ENCODE data around the gene PPFIA4. TPM values are rescaled to one million over a fixed set of nuclear protein-coding genes. Genes with fewer than 3 reads are reported as not detected.

The PPFIA4 gene
- total and polyA plus RNA-seq, 12 donors, result 8.1 to 60.6 (median 29.9) TPM

GRCh38 chr1:203091199-203091477, 64.8 kb downstream of the PPFIA4 start:
- Histone ChIP-seq H3K36me3 (no peaks in the 10 kb centered on the region), H3K27ac (no peak overlapping the region), H3K9me3 (peaks cover 0 to 21% (median 13%) of the 10 kb centered on the region in 11 donors), H3K4me3 (no peak overlapping the region), H3K4me1 (peaks cover 0 to 3% (median 0%) of the 10 kb centered on the region in 9 donors), H3K27me3 (peaks cover 0 to 4% (median 0%) of the 10 kb centered on the region in 7 donors)
- 67 to 92% methylated on average over 4 of the region's 4 CpGs for WGBS, 2 donors
- no peak for TF ChIP-seq CTCF (IDR thresholded peaks at IDR 0.05)
- DNase-seq, result no peak
- intact Hi-C loops (cut with DNase I), result no loop called here
- ATAC-seq, result no peak

DNA sequence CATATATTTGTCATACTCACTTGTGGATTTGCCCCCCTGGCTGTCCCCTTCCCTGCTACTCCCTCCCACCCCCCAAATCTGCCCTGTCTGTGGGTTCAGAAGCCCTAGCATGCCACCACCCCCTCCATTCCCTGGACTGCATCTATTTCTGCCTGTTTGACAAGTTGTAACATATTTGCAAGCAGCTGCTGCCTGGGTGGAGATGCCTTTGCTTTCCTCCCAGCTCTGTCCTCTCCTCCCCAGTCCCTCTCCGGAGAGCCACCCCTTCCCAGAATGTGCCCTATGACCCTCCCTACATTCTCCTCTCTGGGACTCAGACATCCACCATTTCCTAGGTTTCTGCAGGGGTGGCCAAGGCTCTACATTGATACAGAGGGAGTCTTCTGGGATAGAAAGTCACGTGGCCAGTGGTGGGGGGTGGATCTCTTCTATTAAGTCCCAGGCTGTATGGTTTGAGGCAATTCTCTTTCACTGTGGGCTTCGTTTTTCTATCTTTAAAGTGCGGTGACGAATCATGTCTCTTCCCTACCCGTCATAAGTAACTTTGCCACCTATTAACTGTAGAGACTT, 65.6 kb downstream of the PPFIA4 start:
- Histone ChIP-seq H3K27ac (no peak overlapping the region), H3K27me3 (peaks cover 0 to 4% (median 0%) of the 10 kb centered on the region in 7 donors), H3K9me3 (peaks cover 0 to 21% (median 13%) of the 10 kb centered on the region in 11 donors), H3K4me1 (peaks cover 0 to 3% (median 0%) of the 10 kb centered on the region in 9 donors), H3K36me3 (no peaks in the 10 kb centered on the region), H3K4me3 (no peak overlapping the region)
- intact Hi-C loops (cut with DNase I), result no loop called here
- DNase-seq (no peak), ATAC-seq (no peak)
- WGBS, 2 donors, result 87 to 91% methylated on average over 6 of the region's 6 CpGs
- no peak for TF ChIP-seq CTCF (IDR thresholded peaks at IDR 0.05)

DNA sequence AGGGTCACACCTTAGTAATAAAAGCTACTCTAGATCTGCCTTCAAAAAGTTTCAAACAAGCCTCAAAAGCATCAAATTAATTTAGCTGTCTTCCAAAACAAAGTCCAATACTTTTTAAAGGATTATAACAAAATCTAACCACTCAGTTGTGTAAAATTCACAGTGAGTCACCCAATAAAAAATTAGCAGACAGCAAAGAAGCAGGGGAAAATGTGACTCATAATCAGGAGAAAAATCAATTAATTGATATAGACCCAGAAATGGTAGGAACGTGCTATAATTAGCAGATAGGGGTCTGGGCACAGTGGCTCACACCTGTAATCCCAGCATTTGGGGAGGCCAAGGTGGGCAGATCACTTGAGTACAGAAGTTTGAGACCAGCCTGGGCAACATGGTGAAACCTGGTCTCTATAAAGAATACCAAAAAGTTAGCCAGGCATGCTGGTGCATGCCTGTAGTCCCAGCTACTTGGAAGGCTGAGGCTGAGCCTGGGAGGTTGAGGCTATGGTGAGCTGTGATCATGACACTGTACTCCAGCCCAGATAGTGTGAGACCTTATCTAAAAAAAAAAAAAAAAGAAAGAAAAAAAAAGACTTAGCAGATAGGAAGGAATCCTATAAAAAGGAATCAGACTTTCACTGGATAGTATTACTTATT, 67.6 kb downstream of the PPFIA4 start:
- H3K36me3 ChIP-seq, result no peaks in the 10 kb centered on the region
- peaks cover 0 to 21% (median 13%) of the 10 kb centered on the region in 11 donors for H3K9me3 ChIP-seq
- TF ChIP-seq CTCF (IDR thresholded peaks at IDR 0.05), result no peak
- no peaks in the 10 kb centered on the region for H3K4me1 ChIP-seq
- H3K27ac ChIP-seq, result no peak overlapping the region
- H3K4me3 ChIP-seq, result no peak overlapping the region
- DNase-seq (no peak), ATAC-seq (no peak)
- peaks cover 0 to 4% (median 0%) of the 10 kb centered on the region in 7 donors for H3K27me3 ChIP-seq
- WGBS, 2 donors, result 90 to 94% methylated on average over 1 of the region's 1 CpG
- intact Hi-C loops (cut with DNase I), result no loop called here

DNA sequence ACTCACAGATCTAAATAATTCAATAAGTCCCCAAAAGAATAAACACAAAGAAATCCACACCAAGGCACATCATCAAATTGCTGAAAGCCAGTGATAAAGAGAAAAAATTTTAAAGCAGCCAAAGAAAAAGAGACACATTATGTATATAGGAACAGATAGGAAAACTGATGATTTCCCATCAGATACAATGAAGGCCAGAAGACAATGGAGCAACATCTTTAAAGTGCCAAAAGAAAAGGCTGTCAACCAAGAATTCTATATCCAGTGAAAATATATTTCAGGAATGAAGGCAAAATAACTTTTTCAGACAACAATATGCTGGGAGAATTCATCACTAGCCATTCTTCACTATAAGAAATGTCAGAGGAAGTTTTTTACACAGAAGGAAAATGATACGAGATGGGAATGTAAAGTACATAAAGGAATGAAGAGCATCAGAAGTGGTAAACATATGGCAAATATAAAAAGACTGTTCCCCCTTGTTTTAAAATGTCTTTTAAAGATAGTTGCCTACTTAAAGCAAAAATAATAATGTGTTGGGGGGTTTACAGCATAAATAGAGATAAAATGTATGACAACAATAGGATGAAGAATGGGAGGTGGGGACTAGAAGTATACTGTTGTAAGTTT, 68.9 kb downstream of the PPFIA4 start:
- Histone ChIP-seq H3K27ac (no peak overlapping the region), H3K4me1 (no peaks in the 10 kb centered on the region), H3K27me3 (peaks cover 0 to 4% (median 0%) of the 10 kb centered on the region in 7 donors), H3K9me3 (peaks cover 0 to 21% (median 13%) of the 10 kb centered on the region in 11 donors), H3K4me3 (no peak overlapping the region), H3K36me3 (no peaks in the 10 kb centered on the region)
- WGBS, 2 donors, result 98% methylated on average over 1 of the region's 1 CpG
- no peak for TF ChIP-seq CTCF (IDR thresholded peaks at IDR 0.05)
- ATAC-seq, result no peak
- DNase-seq, result no peak
- intact Hi-C loops (cut with DNase I), result no loop called here
